A673 (cell line): ENCODE data around the gene HAP1. TPM values are rescaled to one million over a fixed set of nuclear protein-coding genes. Genes with fewer than 3 reads are reported as not detected.

ENCODE experiments used
- BruUV-seq: library from RNA; stranded (reverse); fragments of 400-500 nt; replicated peaks from 2 replicates; lab custom pipeline; 2021; lab: Mats Ljungman, UMichigan
- CTCF ChIA-PET: fragments of 300-600 bp; sonication (Branson Sonifier 250); formaldehyde crosslinking; loops from one replicate; lab custom pipeline; 2022; ENCODE audit warnings: antibody characterized with exemption; lab: Charles Lee
- POLR2A ChIA-PET: fragments of 300-600 bp; sonication (Branson Sonifier 250); formaldehyde crosslinking; loops from one replicate; lab custom pipeline; 2022; ENCODE audit warnings: antibody characterized with exemption; ENCODE audit not compliant: low non-redundant PET; lab: Charles Lee
- DNase-seq: peaks from one replicate; pipeline ENCODE4 v3.0.0-alpha.2; 2015; ENCODE audit warnings: low spot score
- H3K27ac ChIP-seq: fragments of 200-600 bp; sonication (generic); 2 replicates; pipeline ENCODE4 v1.5.1; 2016; ENCODE audit warnings: mixed run types, low read depth, mild to moderate bottlenecking, mixed read lengths, antibody characterized with exemption, low read length; ENCODE audit not compliant: poor library complexity, severe bottlenecking
- H3K27me3 ChIP-seq: fragments of 200-600 bp; sonication (generic); replicated peaks from 2 replicates; pipeline ENCODE4 v1.6.1; 2017; ENCODE audit warnings: mixed run types, low read depth, mild to moderate bottlenecking, mixed read lengths, antibody characterized with exemption, low read length; ENCODE audit not compliant: insufficient read depth, poor library complexity
- H3K36me3 ChIP-seq: fragments of 200-600 bp; sonication (generic); 2 replicates; pipeline ENCODE4 v1.6.1; 2016; ENCODE audit warnings: mixed run types, mild to moderate bottlenecking, mixed read lengths, antibody characterized with exemption, low read length; ENCODE audit not compliant: insufficient read depth, poor library complexity, severe bottlenecking
- H3K4me1 ChIP-seq: fragments of 200-600 bp; sonication (generic); 2 replicates; pipeline ENCODE4 v1.6.1; 2017; ENCODE audit warnings: mixed run types, mild to moderate bottlenecking, mixed read lengths, antibody characterized with exemption, low read length; ENCODE audit not compliant: insufficient read depth, poor library complexity, severe bottlenecking
- H3K4me3 ChIP-seq: fragments of 200-600 bp; sonication (generic); 2 replicates; pipeline ENCODE4 v1.5.1; 2016; ENCODE audit warnings: low read depth, mixed run types, mild to moderate bottlenecking, mixed read lengths, low read length; ENCODE audit not compliant: poor library complexity, severe bottlenecking
- H3K9me3 ChIP-seq: fragments of 200-600 bp; sonication (generic); 2 replicates; pipeline ENCODE4 v1.6.1; 2016; ENCODE audit warnings: mixed run types, low read depth, mild to moderate bottlenecking, mixed read lengths, antibody characterized with exemption, low read length; ENCODE audit not compliant: poor library complexity, severe bottlenecking
- EZH2 ChIP-seq: fragments of 200-600 bp; sonication (generic); IDR thresholded peaks from 2 replicates; pipeline ENCODE4 v1.6.1; 2017; ENCODE audit warnings: borderline replicate concordance, low read depth, mild to moderate bottlenecking, mixed read lengths, antibody characterized with exemption, low read length; ENCODE audit not compliant: poor library complexity, severe bottlenecking
- intact Hi-C: fragments of 100-400 bp; cut with micrococcal nuclease; formaldehyde crosslinking; loops from one replicate; pipeline ENCODE4 v1.10.0; 2022; ENCODE audit not compliant: unreplicated experiment
- total RNA-seq: library from RNA; stranded (reverse); gene quantifications from 2 replicates; pipeline ENCODE4 v1.2.3, GENCODE V29; 2021
- TF ChIP-seq, protein P1 (sequence below): fragments of 300-800, 200-600 bp; sonication (generic); conservative IDR thresholded peaks from 2 replicates; pipeline ENCODE4 v1.5.1; 2017; ENCODE audit warnings: low read depth, mild to moderate bottlenecking, antibody characterized with exemption, low read length, moderate library complexity, mixed read lengths

Gene HAP1
- total RNA-seq, 1 experiment from 2014 or later: 1.4 TPM

GRCh38 chr17:41738077-41738800 is 3.8 kb upstream of the HAP1 start:
- Histone ChIP-seq H3K4me1 (no peaks in the 10 kb centered on the region), H3K27me3 (peaks cover 26% of the 10 kb centered on the region), H3K36me3 (no peaks in the 10 kb centered on the region), H3K9me3 (no peaks in the 10 kb centered on the region), H3K4me3 (no peak overlapping the region), H3K27ac (no peak overlapping the region)
- BruUV-seq: no TSS peak
- TF ChIP-seq, protein P1, sequence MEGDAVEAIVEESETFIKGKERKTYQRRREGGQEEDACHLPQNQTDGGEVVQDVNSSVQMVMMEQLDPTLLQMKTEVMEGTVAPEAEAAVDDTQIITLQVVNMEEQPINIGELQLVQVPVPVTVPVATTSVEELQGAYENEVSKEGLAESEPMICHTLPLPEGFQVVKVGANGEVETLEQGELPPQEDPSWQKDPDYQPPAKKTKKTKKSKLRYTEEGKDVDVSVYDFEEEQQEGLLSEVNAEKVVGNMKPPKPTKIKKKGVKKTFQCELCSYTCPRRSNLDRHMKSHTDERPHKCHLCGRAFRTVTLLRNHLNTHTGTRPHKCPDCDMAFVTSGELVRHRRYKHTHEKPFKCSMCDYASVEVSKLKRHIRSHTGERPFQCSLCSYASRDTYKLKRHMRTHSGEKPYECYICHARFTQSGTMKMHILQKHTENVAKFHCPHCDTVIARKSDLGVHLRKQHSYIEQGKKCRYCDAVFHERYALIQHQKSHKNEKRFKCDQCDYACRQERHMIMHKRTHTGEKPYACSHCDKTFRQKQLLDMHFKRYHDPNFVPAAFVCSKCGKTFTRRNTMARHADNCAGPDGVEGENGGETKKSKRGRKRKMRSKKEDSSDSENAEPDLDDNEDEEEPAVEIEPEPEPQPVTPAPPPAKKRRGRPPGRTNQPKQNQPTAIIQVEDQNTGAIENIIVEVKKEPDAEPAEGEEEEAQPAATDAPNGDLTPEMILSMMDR: peak; percentile 78
- TF ChIP-seq EZH2: no peak
- POLR2A ChIA-PET: no interaction called here
- DNase-seq: peak; percentile 72
- CTCF ChIA-PET: interaction anchor here (0.5 to 1.0 kb wide), 2 partner anchors 101 to 222 kb away, joined by 3 read pairs; no protein-coding TSS in a partner anchor
- intact Hi-C loops: loop anchor here (1.0 to 10.0 kb wide), 3 partner anchors 63 to 221 kb away; no protein-coding TSS in a partner anchor

GRCh38 chr17:41737680-41738023 is 3.2 kb upstream of the HAP1 start:
- BruUV-seq: no TSS peak
- peaks cover 26% of the 10 kb centered on the region for H3K27me3 ChIP-seq

GRCh38 chr17:41736983-41737679 is 2.7 kb upstream of the HAP1 start:
- intact Hi-C loops: loop anchor here (10.0 kb wide), 1 partner anchor 148 kb away; no protein-coding TSS in a partner anchor
- Histone ChIP-seq H3K36me3 (no peaks in the 10 kb centered on the region), H3K4me3 (no peak overlapping the region), H3K4me1 (no peaks in the 10 kb centered on the region), H3K9me3 (no peaks in the 10 kb centered on the region), H3K27me3 (peaks cover 26% of the 10 kb centered on the region), H3K27ac (no peak overlapping the region)
- no peak for DNase-seq
- ChIA-PET CTCF (interaction anchor here (0.5 to 1.0 kb wide), 3 partner anchors 10 to 223 kb away, joined by 3 read pairs; no protein-coding TSS in a partner anchor), POLR2A (no interaction called here)
- no peak for TF ChIP-seq EZH2
- BruUV-seq: no TSS peak

More at GRCh38 chr17:41737680-41738023, 3.2 kb upstream of the HAP1 start:
- H3K4me3 ChIP-seq: no peak overlapping the region
- no peak for DNase-seq
- no peaks in the 10 kb centered on the region for H3K9me3 ChIP-seq
- H3K36me3 ChIP-seq: no peaks in the 10 kb centered on the region
- no peaks in the 10 kb centered on the region for H3K4me1 ChIP-seq
- TF ChIP-seq EZH2: no peak
- TF ChIP-seq, protein P1: no peak
- no peak overlapping the region for H3K27ac ChIP-seq
- intact Hi-C loops: loop anchor here (1.0 to 10.0 kb wide), 3 partner anchors 64 to 221 kb away; no protein-coding TSS in a partner anchor
- POLR2A ChIA-PET: no interaction called here
- CTCF ChIA-PET: interaction anchor here (0.5 to 1.0 kb wide), 2 partner anchors 102 to 222 kb away, joined by 3 read pairs; no protein-coding TSS in a partner anchor
